NCI-H2196 treated with DMSO at 0.1 percent for 48 hours (cell line): Measurements from ENCODE around the gene MCF2L2.
"Not testable (repeated sequence)": the region's sequence is repeated elsewhere in the genome, so short reads cannot be mapped to it uniquely, and the experiment has no call there.

Source experiments
- DNase-seq: peaks from one replicate; lab custom pipeline; 2025; ENCODE audit not compliant: unreplicated experiment; lab: John Stamatoyannopoulos, UW

The MCF2L2 gene

GRCh38 chr3:183180110-183180783 is 248.2 kb downstream of the MCF2L2 start:
- no peak for DNase-seq

- not testable (repeated sequence) for DNase-seq
Measured at GRCh38 chr3:183179550-183179908, 248.9 kb downstream of the MCF2L2 start.

- DNase-seq: no peak
Measured at GRCh38 chr3:183178833-183179549, 249.4 kb downstream of the MCF2L2 start.

GRCh38 chr3:183178512-183178832 is 249.9 kb downstream of the MCF2L2 start:
- no peak for DNase-seq

- DNase-seq: no peak
Measured at GRCh38 chr3:183172051-183172639, 256.3 kb downstream of the MCF2L2 start.

- not testable (repeated sequence) for DNase-seq
Measured at GRCh38 chr3:183167975-183168374, 260.4 kb downstream of the MCF2L2 start.

GRCh38 chr3:183163563-183163962 is 264.9 kb downstream of the MCF2L2 start:
- no peak for DNase-seq

GRCh38 chr3:183161552-183162336 is 266.7 kb downstream of the MCF2L2 start:
- no peak for DNase-seq

GRCh38 chr3:183160616-183161015 is 267.8 kb downstream of the MCF2L2 start:
- DNase-seq: no peak

GRCh38 chr3:183159333-183159732 is 269.1 kb downstream of the MCF2L2 start:
- no peak for DNase-seq

GRCh38 chr3:183158551-183159006 is 269.8 kb downstream of the MCF2L2 start:
- no peak for DNase-seq

- no peak for DNase-seq
Measured at GRCh38 chr3:183158113-183158512, 270.3 kb downstream of the MCF2L2 start.

- DNase-seq: no peak
Measured at GRCh38 chr3:183156266-183156665, 272.2 kb downstream of the MCF2L2 start.

GRCh38 chr3:183155499-183155898 is 272.9 kb downstream of the MCF2L2 start:
- DNase-seq: no peak

- DNase-seq: no peak
Measured at GRCh38 chr3:183153210-183153950, 275.0 kb downstream of the MCF2L2 start.

- DNase-seq: no peak
Measured at GRCh38 chr3:183151821-183152351, 276.5 kb downstream of the MCF2L2 start.

- DNase-seq: no peak
Measured at GRCh38 chr3:183151086-183151485, 277.3 kb downstream of the MCF2L2 start.

GRCh38 chr3:183149915-183150750 is 278.3 kb downstream of the MCF2L2 start:
- no peak for DNase-seq

GRCh38 chr3:183148056-183148455 is 280.4 kb downstream of the MCF2L2 start:
- DNase-seq: no peak

- no peak for DNase-seq
Measured at GRCh38 chr3:183144363-183144762, 284.1 kb downstream of the MCF2L2 start.
